Spinal cord (tissue), 10 donors: ENCODE results near the gene ATXN7L2. TPM values are rescaled to one million over a fixed set of nuclear protein-coding genes. Genes with fewer than 3 reads are reported as not detected.

Source experiments
- DNase-seq, 6 donors: peaks; one replicate each; pipeline versions ENCODE4 v3.0.0 to v3.0.0-alpha.2; 2013 to 2015; ENCODE audit warnings: low spot score in 6 of 6, low read depth in 4 of 6
- H3K27ac ChIP-seq: one replicate; pipeline ENCODE4 v1.5.1; 2013; ENCODE audit warnings: low read depth, low read length, control low read depth
- H3K27me3 ChIP-seq: one replicate; pipeline ENCODE4 v1.6.1; 2013; ENCODE audit warnings: low read length; ENCODE audit not compliant: control insufficient read depth, insufficient read depth
- H3K36me3 ChIP-seq: one replicate; pipeline ENCODE4 v1.6.1; 2013; ENCODE audit warnings: low read length; ENCODE audit not compliant: control insufficient read depth, insufficient read depth
- H3K4me1 ChIP-seq: one replicate; pipeline ENCODE4 v1.6.1; 2013; ENCODE audit warnings: low read length; ENCODE audit not compliant: control insufficient read depth, insufficient read depth
- H3K4me3 ChIP-seq: one replicate; pipeline ENCODE4 v1.5.1; 2013; ENCODE audit warnings: low read depth, low read length, control low read depth
- H3K9me3 ChIP-seq: one replicate; pipeline ENCODE4 v1.6.1; 2013; ENCODE audit warnings: low read length; ENCODE audit not compliant: control insufficient read depth, insufficient read depth
- WGBS: methylation state at CpG from one replicate; pipeline ENCODE4 v1.1.5; 2013; ENCODE audit warnings: missing lambda C conversion rate; ENCODE audit not compliant: insufficient coverage; 5-methylcytosine and 5-hydroxymethylcytosine counted together
- polyA plus RNA-seq, 2 donors: library from polyadenylated mRNA; unstranded; fragments of 120-200 nt; gene quantifications; one replicate each; pipeline ENCODE4 v1.2.1, GENCODE V29; 2013; ENCODE audit not compliant: insufficient read length in 2 of 2
- total RNA-seq, 2 donors: library from RNA; depleted of rRNA in 1 of 2; stranded (reverse); fragments of 120-200 nt in 1 of 2; fragments of >200 nt in 1 of 2; gene quantifications; one replicate each; pipeline versions ENCODE4 v1.2.3 to v1.2.4, GENCODE V29; 2013 to 2014
- donor health status: healthy.

ATXN7L2 gene
- total and polyA plus RNA-seq, 4 donors = 1.6 to 17.1 (median 11.5) TPM

DNA sequence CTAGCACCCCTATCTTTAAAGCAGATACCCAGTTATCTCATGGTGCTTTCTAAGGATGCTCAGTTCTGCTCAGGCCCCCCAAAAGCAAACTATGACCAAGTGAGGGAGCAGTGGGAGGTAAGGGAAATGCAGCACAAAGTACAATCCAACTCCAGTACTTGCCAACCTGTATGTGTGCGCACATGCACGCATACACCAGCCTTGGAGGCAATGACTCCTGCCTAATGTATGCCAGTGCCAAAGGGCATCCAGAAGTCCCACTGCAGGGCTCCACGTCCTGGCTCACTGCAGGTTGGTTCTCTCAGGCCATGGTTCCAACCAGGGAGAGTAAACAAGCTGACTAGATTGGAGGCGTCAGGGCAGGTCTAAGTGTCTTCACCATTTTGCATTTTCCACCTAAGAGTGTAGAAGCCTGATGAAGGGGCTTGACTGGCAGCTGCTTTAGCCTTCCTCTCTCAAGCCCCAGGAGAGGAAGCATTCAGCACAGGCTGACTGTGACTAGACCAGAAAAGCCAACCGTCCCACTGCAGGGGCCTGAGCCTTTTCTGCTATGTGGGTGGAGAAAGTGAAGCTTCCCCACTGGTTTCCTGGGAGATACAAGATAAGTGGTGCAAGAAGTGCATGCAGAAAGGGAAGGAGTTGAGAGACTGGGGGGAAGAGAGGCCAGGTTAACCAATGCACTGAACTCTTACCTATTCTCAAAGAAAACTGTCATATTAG lies 18.1 kb downstream of the ATXN7L2 start:
- H3K4me1 ChIP-seq = peaks cover 24% of the 10 kb centered on the region
- 51% methylated on average over 4 of the region's 5 CpGs for WGBS
- DNase-seq = no peak
- H3K4me3 ChIP-seq = no peak overlapping the region
- H3K36me3 ChIP-seq = peaks cover 22% of the 10 kb centered on the region
- no peak overlapping the region for H3K27ac ChIP-seq
- H3K27me3 ChIP-seq = no peaks in the 10 kb centered on the region
- H3K9me3 ChIP-seq = no peaks in the 10 kb centered on the region

DNA sequence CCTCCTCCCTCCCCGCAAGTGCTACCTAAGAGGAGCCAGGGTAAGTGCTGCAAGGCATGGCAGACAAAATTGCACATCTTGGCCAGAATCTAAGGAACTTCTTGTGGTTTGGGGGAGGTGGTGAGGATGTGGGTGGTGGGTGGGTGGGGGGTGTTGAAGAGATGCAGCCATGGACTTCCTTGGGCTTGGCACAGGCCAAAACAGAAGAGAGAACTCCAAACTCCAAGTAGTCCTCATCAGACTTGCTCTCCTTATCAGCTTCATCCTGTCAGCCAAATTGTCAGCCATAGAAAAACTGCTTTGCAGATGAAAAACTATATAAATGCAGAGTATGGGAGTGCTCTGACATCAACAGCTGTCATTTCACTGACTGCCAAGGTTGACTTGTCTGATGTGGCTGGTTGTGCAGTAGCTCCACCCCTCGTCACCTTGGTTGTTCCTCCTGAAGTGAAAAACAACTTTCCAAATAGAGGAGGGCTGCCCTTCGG lies 18.7 kb downstream of the ATXN7L2 start:
- peaks cover 24% of the 10 kb centered on the region for H3K4me1 ChIP-seq
- no CpG with 5 or more reads among the region's 3 CpGs for WGBS
- no peak overlapping the region for H3K4me3 ChIP-seq
- H3K36me3 ChIP-seq = peaks cover 20% of the 10 kb centered on the region
- H3K9me3 ChIP-seq = no peaks in the 10 kb centered on the region
- no peak for DNase-seq
- H3K27ac ChIP-seq = no peak overlapping the region
- no peaks in the 10 kb centered on the region for H3K27me3 ChIP-seq

DNA sequence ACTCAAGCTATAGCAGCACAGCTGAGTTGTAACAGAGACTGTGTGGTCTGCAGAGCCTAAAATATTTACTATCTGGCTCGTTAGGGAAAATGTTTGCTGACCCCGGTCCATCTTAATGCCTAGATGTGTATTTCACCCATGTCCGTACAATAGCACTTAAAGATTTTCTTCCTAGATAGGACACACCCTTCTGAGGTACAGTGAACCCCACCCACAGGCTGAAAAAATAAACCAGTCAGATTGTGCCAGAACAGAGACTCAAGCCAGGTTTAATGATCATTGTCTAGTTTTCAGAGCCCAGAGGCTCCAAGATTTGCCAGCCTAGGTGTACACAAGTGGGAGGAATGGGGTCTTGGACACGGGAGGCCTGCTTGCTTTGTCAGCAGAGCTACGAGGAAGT lies 20.2 kb downstream of the ATXN7L2 start:
- Histone ChIP-seq H3K36me3 (peaks cover 24% of the 10 kb centered on the region), H3K27ac (no peak overlapping the region), H3K4me3 (no peak overlapping the region), H3K4me1 (peaks cover 18% of the 10 kb centered on the region), H3K27me3 (no peaks in the 10 kb centered on the region), H3K9me3 (no peaks in the 10 kb centered on the region)
- no peak for DNase-seq
- 85% methylated on average over 4 of the region's 5 CpGs for WGBS

DNA sequence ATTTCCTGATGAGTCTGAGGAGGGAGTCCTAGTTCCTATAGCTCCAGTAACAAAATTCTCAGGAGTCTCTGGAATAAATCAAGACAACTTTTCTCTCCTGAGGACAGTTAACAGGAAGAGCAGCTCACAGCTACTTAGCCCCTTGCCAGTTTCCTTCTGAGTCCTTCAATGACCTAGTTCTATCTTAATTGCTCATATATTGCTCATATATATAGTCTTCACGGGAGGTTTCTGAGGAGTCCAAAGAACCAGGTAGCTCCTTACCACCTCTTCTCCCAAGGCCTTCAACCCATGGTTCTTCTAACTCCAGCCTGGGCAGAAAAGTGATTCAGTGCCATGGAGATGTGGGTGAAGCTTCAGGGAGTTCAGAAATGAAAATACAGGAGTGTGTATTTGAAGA lies 21.3 kb downstream of the ATXN7L2 start:
- Histone ChIP-seq H3K27me3 (no peaks in the 10 kb centered on the region), H3K27ac (no peak overlapping the region), H3K36me3 (peaks cover 20% of the 10 kb centered on the region), H3K4me1 (peaks cover 24% of the 10 kb centered on the region), H3K9me3 (no peaks in the 10 kb centered on the region), H3K4me3 (no peak overlapping the region)
- DNase-seq = no peak
- WGBS = no CpG with 5 or more reads among the region's 1 CpG

DNA sequence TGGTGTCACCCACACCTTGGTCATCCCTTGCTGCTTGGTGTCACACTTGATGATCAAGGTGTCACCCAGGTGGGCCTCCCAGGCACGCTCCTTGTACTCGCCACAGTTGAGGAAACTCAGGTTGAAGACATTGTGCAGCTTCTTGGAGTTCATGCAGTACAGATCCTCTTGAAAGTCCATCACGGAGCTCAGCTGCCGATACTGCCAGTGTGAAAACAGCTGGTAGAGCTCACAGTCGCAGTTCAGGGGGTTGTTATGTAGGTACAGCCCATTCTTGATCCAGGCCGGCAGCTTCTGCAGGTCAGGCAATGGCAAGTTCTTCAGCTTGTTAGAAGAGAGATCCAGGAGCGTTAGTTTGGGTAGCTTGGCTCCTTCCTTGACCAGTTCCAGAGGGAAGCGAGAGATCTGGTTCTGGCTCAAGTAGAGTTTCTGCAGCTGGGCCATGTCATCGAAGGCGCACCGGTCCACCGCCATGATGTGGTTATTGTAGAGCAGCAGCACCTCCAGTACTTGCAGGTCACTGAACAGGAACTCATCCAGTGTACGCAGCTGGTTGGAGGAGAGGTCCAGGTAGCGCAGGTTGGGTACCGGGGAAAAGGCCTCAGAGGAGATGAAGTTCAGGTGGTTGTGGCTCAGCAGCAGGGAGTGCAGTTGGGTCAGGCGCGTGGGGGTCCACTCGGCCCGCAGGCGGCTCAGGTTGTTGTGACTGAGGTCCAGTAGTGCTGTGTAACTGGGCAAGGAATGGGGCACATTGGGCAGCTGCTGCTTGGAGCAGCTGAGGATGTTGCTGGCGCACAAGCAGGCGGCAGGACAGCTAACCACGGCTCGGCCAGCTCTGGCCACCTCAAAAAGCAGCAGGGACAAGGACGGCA lies 24.5 kb downstream of the ATXN7L2 start:
- peaks cover 20% of the 10 kb centered on the region for H3K4me1 ChIP-seq
- DNase-seq = no peak
- no peak overlapping the region for H3K4me3 ChIP-seq
- peaks cover 2% of the 10 kb centered on the region for H3K27me3 ChIP-seq
- peaks cover 20% of the 10 kb centered on the region for H3K36me3 ChIP-seq
- no peak overlapping the region for H3K27ac ChIP-seq
- 86% methylated on average over 25 of the region's 25 CpGs for WGBS
- H3K9me3 ChIP-seq = no peaks in the 10 kb centered on the region

- Histone ChIP-seq H3K36me3 (peaks cover 20% of the 10 kb centered on the region), H3K27ac (no peak overlapping the region), H3K4me1 (peaks cover 20% of the 10 kb centered on the region), H3K4me3 (peak overlapping the region; percentile 43), H3K27me3 (peaks cover 2% of the 10 kb centered on the region), H3K9me3 (no peaks in the 10 kb centered on the region)
- no peak for DNase-seq
- 50% methylated on average over 5 of the region's 7 CpGs for WGBS
These were observed 25.1 kb downstream of the ATXN7L2 start for GRCh38 chr1:109508873-109509175.

GRCh38 chr1:109509176-109510134 lies 25.8 kb downstream of the ATXN7L2 start, which contains the start of gene AMIGO1:
Gene AMIGO1 (minus strand): TSS chr1:109509727. CDS start chr1:109508912, 815 bp downstream.
- peaks cover 20% of the 10 kb centered on the region for H3K4me1 ChIP-seq
- H3K36me3 ChIP-seq = peaks cover 20% of the 10 kb centered on the region
- peak within 1 kb of the TSS; percentile 78 for H3K4me3 ChIP-seq
- WGBS = under 1% methylated on average over 98 of the region's 100 CpGs
- no peak within 1 kb of the TSS for H3K27ac ChIP-seq
- DNase-seq = peak in 4 of 6 donors; percentile 50 to 91 (median 76)
- H3K27me3 ChIP-seq = peaks cover 2% of the 10 kb centered on the region
- H3K9me3 ChIP-seq = no peaks in the 10 kb centered on the region

DNA sequence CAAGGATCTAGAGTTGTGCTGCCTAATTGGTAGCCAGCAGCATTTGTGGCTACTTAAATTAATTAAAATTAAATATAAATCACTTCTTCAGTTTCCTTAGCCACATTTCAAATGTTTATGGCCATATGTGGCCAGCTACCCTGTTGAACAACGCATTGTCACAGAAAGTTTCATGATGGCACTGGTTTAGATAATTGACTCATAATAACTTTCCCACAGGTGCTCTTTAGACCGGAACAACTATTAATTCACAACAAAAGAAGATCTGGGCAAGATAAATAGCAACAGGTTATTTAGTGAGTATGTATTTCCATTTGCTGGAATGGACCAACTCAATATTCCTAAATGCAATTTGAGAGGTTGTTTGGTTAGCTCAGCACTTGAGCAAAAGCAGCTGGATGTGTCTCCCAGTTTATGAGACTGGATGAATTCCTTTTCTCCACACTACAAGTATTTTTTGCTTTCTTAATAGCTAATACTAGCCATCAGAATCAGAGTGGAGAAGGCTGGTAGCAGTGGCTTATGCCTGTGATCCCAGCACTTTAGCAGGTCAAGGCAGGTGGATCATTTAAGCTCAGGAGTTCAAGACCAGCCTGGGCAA lies 29.5 kb downstream of the ATXN7L2 start:
- Histone ChIP-seq H3K4me1 (peaks cover 16% of the 10 kb centered on the region), H3K9me3 (no peaks in the 10 kb centered on the region), H3K4me3 (no peak overlapping the region), H3K27ac (no peak overlapping the region), H3K27me3 (peaks cover 2% of the 10 kb centered on the region), H3K36me3 (peaks cover 5% of the 10 kb centered on the region)
- no CpG with 5 or more reads among the region's 2 CpGs for WGBS
- DNase-seq = no peak

DNA sequence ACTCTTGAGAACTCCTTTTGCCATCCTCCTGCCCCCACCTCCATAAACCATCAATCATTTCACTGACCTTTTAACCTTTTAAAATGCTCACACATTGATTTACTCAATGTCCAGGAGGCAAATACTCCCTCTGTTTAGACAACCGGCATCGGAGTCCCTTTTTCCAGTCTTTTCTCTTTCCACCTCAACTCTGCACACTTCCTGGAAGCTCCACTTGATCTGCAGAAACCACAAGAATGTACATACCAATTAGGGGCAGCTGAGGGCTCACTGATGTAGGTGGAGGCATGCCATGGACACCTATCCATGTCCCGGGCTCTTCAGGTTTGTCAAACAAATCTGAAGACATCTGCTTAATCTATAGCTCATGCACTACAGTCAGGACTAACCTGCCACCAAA lies 31.1 kb downstream of the ATXN7L2 start:
- no peak for DNase-seq
- 79% methylated on average over 2 of the region's 3 CpGs for WGBS
- Histone ChIP-seq H3K27me3 (peaks cover 2% of the 10 kb centered on the region), H3K36me3 (no peaks in the 10 kb centered on the region), H3K4me1 (peaks cover 7% of the 10 kb centered on the region), H3K27ac (no peak overlapping the region), H3K4me3 (no peak overlapping the region), H3K9me3 (no peaks in the 10 kb centered on the region)
